Naive thymus-derived CD4-positive, alpha-beta T cell (primary cell): ENCODE measurements around the gene PGF. TPM values are rescaled to one million over a fixed set of nuclear protein-coding genes. Genes with fewer than 3 reads are reported as not detected.

ENCODE experiments used
- ATAC-seq: fragments of 150-1000 bp; cut with Tn5 transposase; 2 replicates; pipeline ENCODE4 v1.10.0; 2021; ENCODE audit warnings: mild to moderate bottlenecking, moderate library complexity
- CTCF ChIA-PET: fragments of 350-600 bp; sonication (Branson Sonifier 250); formaldehyde crosslinking; loops from one replicate; lab custom pipeline; 2021; ENCODE audit warnings: antibody characterized with exemption; lab: Charles Lee
- POLR2A ChIA-PET: fragments of 350-600 bp; sonication (Branson Sonifier 250); formaldehyde crosslinking; loops from one replicate; lab custom pipeline; 2021; ENCODE audit warnings: antibody characterized with exemption, inconsistent platforms; lab: Charles Lee
- DNase-seq, 9 donors: peaks; one replicate each; pipeline versions ENCODE4 v3.0.0 to v3.0.0-alpha.2; 2020 to 2022; ENCODE audit warnings: mixed read lengths in 1 of 9
- H3K27ac ChIP-seq: one replicate; pipeline ENCODE4 v1.7.0; 2013; ENCODE audit warnings: mild to moderate bottlenecking, low read depth, low read length, moderate library complexity
- H3K27me3 ChIP-seq, 2 donors: one replicate each; pipeline ENCODE4 v1.7.0; 2013; ENCODE audit warnings: low read length in 2 of 2, mild to moderate bottlenecking in 2 of 2, moderate library complexity in 2 of 2; ENCODE audit not compliant: control insufficient read depth in 2 of 2, insufficient read depth in 2 of 2
- H3K36me3 ChIP-seq, 3 experiments: 1 replicate in 2 of 3; 2 replicates in 1 of 3; pipeline ENCODE4 v1.7.0; 2013; ENCODE audit warnings: low read length in 3 of 3, mild to moderate bottlenecking in 3 of 3, moderate library complexity in 1 of 3; ENCODE audit not compliant: insufficient read depth in 3 of 3, control insufficient read depth in 2 of 3
- H3K4me1 ChIP-seq, 2 donors: one replicate each; pipeline ENCODE4 v1.7.0; 2013; ENCODE audit warnings: low read length in 2 of 2, mild to moderate bottlenecking in 2 of 2, moderate library complexity in 1 of 2; ENCODE audit not compliant: control insufficient read depth in 2 of 2, insufficient read depth in 2 of 2
- H3K4me3 ChIP-seq: 2 replicates; pipeline ENCODE4 v1.7.0; 2013; ENCODE audit warnings: mild to moderate bottlenecking, low read length
- H3K9me3 ChIP-seq, 3 experiments: 1 replicate in 2 of 3; 2 replicates in 1 of 3; pipeline ENCODE4 v1.7.0; 2013; ENCODE audit warnings: low read length in 3 of 3; ENCODE audit not compliant: control insufficient read depth in 2 of 3
- H3K27ac Mint-ChIP-seq, 9 donors: one replicate each; pipeline ENCODE4 v1.8.0; 2020 to 2022; ENCODE audit warnings: mixed read lengths in 9 of 9, mild to moderate bottlenecking in 8 of 9, moderate library complexity in 5 of 9, inconsistent platforms in 2 of 9
- H3K27me3 Mint-ChIP-seq, 5 donors: one replicate each; pipeline ENCODE4 v1.8.0; 2021 to 2022; ENCODE audit warnings: mixed read lengths in 5 of 5, mild to moderate bottlenecking in 1 of 5
- H3K36me3 Mint-ChIP-seq, 5 donors: one replicate each; pipeline ENCODE4 v1.8.0; 2020 to 2022; ENCODE audit warnings: mixed read lengths in 5 of 5, mild to moderate bottlenecking in 3 of 5, inconsistent platforms in 1 of 5
- H3K4me1 Mint-ChIP-seq, 7 donors: one replicate each; pipeline ENCODE4 v1.8.0; 2020 to 2022; ENCODE audit warnings: mixed read lengths in 7 of 7, mild to moderate bottlenecking in 3 of 7, inconsistent platforms in 1 of 7
- H3K4me3 Mint-ChIP-seq, 10 donors: one replicate each; pipeline ENCODE4 v1.8.0; 2020 to 2022; ENCODE audit warnings: mild to moderate bottlenecking in 10 of 10, mixed read lengths in 10 of 10, moderate library complexity in 6 of 10, inconsistent platforms in 2 of 10
- H3K9me3 Mint-ChIP-seq, 11 donors: one replicate each; pipeline ENCODE4 v1.8.0; 2020 to 2022; ENCODE audit warnings: mixed read lengths in 11 of 11, mild to moderate bottlenecking in 4 of 11, inconsistent platforms in 1 of 11, moderate library complexity in 1 of 11
- intact Hi-C, 2 donors: fragments of 100-400 bp; cut with micrococcal nuclease; formaldehyde crosslinking; loops; one replicate each; pipeline ENCODE4 v1.15.1; 2023
- polyA plus RNA-seq, 2 donors: library from polyadenylated mRNA; unstranded; fragments of 300-500 nt; fragmentation: Illumina TruSeq; gene quantifications; one replicate each; pipeline ENCODE4 v1.2.3, GENCODE V29; 2021
- total RNA-seq, 6 experiments: library from RNA in 5 of 6; stranded (reverse) in 5 of 6; gene quantifications; 1 replicate in 5 of 6; 2 replicates in 1 of 6; pipeline ENCODE4 v1.2.3 and lab custom pipeline; 2021 to 2026

Gene PGF
- total and polyA plus RNA-seq, 7 experiments from 2014 or later: 0.17 to 0.37 (median 0.22) TPM; not detected in 4

DNA sequence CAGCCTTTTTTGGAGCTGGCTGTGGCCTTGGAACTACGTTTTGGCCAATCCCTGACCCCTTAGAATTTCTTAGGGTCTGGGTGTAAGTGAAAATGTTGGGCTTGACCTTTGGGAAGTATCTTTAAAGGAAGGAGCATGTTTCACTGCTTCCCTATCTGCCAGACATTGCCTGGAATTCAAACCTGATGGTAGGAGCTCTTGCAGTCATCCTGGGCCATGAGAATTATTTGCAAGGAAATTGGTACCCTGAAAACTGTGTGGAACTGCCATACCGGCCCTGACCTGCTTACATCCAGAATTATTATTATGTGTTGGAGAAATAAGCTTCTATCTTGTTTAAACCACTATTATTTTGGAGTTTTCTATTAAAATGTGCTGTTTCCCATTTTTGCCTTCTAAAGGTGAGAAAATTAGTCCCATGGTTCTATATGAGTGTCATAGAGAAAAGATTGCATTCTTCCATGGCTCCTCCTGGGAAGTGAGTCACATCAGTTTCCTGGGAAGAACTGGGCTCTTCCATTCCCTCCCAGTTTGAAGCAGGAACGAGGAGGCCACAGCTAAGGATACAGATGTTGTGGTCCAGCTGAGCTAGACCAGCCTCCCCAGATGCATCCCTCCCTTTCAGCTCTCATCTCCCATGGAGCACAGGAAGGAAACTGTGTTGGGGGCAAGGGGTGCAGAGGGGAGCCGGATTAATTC is 9.5 kb upstream of the PGF start:
- no peaks in the 10 kb centered on the region for H3K36me3 ChIP-seq
- Mint-ChIP-seq H3K27ac (no peak overlapping the region), H3K9me3 (no peaks in the 10 kb centered on the region), H3K27me3 (peaks cover 0 to 24% (median 0%) of the 10 kb centered on the region in 5 donors), H3K4me3 (no peak overlapping the region), H3K4me1 (peaks cover 0 to 9% (median 0%) of the 10 kb centered on the region in 7 donors), H3K36me3 (no peaks in the 10 kb centered on the region)
- ChIA-PET POLR2A (no interaction called here), CTCF (interaction anchor here (0.7 to 1.0 kb wide), 3 partner anchors 14 to 104 kb away, joined by 3 read pairs; no protein-coding TSS in a partner anchor)
- ATAC-seq (no peak), DNase-seq (no peak)
- no peak overlapping the region for H3K4me3 ChIP-seq
- no peak overlapping the region for H3K27ac ChIP-seq
- no peaks in the 10 kb centered on the region for H3K9me3 ChIP-seq
- intact Hi-C loops: no loop called here
- H3K27me3 ChIP-seq: no peaks in the 10 kb centered on the region
- H3K4me1 ChIP-seq: no peaks in the 10 kb centered on the region

- CTCF ChIA-PET: no interaction called here
- Mint-ChIP-seq H3K4me1 (peaks cover 0 to 9% (median 0%) of the 10 kb centered on the region in 7 donors), H3K27ac (peak overlapping the region in 2 of 9 donors; percentile 2 to 28), H3K4me3 (no peak overlapping the region), H3K36me3 (no peaks in the 10 kb centered on the region), H3K27me3 (peaks cover 0 to 21% (median 0%) of the 10 kb centered on the region in 5 donors), H3K9me3 (no peaks in the 10 kb centered on the region)
- no peak for DNase-seq
- no peak overlapping the region for H3K27ac ChIP-seq
- H3K4me3 ChIP-seq: no peak overlapping the region
- POLR2A ChIA-PET: no interaction called here
- no peaks in the 10 kb centered on the region for H3K27me3 ChIP-seq
- H3K36me3 ChIP-seq: no peaks in the 10 kb centered on the region
- H3K4me1 ChIP-seq: no peaks in the 10 kb centered on the region
- no peaks in the 10 kb centered on the region for H3K9me3 ChIP-seq
- no peak for ATAC-seq
- intact Hi-C loops: no loop called here
These were observed 8.4 kb upstream of the PGF start for GRCh38 chr14:74963705-74964271.

- ATAC-seq (no peak), DNase-seq (no peak)
- no peaks in the 10 kb centered on the region for H3K36me3 ChIP-seq
- Mint-ChIP-seq H3K4me3 (no peak overlapping the region), H3K27me3 (peaks cover 0 to 20% (median 0%) of the 10 kb centered on the region in 5 donors), H3K4me1 (peaks cover 0 to 9% (median 0%) of the 10 kb centered on the region in 7 donors), H3K9me3 (no peaks in the 10 kb centered on the region), H3K36me3 (no peaks in the 10 kb centered on the region), H3K27ac (no peak overlapping the region)
- intact Hi-C loops: no loop called here
- H3K9me3 ChIP-seq: no peaks in the 10 kb centered on the region
- H3K27ac ChIP-seq: no peak overlapping the region
- H3K4me3 ChIP-seq: no peak overlapping the region
- no peaks in the 10 kb centered on the region for H3K4me1 ChIP-seq
- POLR2A ChIA-PET: no interaction called here
- no peaks in the 10 kb centered on the region for H3K27me3 ChIP-seq
- CTCF ChIA-PET: no interaction called here
These were observed 7.8 kb upstream of the PGF start for GRCh38 chr14:74963178-74963704.

DNA sequence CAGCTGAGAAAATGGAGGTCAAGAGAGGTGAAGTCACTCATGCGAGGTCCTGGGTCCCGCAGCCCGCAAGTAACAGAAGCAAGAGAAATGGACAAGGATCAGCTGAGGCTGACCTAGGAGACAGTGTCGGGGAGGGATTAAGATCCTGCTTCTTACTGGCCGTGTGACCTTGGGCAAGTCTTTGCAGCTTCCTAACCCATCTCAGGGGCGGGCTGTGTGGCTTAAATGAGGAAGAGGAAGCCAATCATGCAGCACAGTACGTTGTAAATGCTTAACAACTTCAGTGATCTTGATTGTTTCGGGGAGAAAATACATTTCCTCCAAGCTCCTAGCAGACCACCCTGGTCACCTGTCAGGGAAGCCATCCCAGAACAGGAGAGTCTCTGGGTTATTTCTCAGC is 7.1 kb upstream of the PGF start:
- Mint-ChIP-seq H3K27ac (no peak overlapping the region), H3K27me3 (peaks cover 0 to 17% (median 0%) of the 10 kb centered on the region in 5 donors)

DNA sequence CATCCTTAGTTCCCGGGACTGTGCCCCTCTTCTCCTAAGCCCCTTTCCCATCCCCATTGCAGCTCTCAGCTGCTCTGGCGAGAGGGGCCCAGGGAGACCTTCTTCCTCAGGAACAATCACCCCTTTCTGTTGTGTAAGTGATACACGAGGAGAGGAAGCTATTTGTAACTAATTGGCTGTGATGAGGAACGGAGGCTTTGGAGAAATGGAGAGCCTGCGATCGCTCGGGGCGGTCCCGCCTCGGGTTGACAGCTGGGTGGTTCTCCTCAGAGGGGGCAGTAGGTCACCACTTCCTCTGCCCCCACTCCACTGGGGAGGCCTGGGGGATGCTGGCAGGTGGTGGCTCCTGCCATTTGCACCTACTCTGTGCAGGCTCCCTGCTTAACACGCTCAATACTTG is 6.6 kb upstream of the PGF start:
- peaks cover 0 to 9% (median 0%) of the 10 kb centered on the region in 7 donors for H3K4me1 Mint-ChIP-seq
- peak; percentile 21 for ATAC-seq
- Histone ChIP-seq H3K9me3 (no peaks in the 10 kb centered on the region), H3K27me3 (no peaks in the 10 kb centered on the region), H3K36me3 (no peaks in the 10 kb centered on the region), H3K27ac (no peak overlapping the region), H3K4me1 (no peaks in the 10 kb centered on the region), H3K4me3 (no peak overlapping the region)
- no peaks in the 10 kb centered on the region for H3K9me3 Mint-ChIP-seq
- DNase-seq: no peak
- POLR2A ChIA-PET: no interaction called here
- H3K27ac Mint-ChIP-seq: no peak overlapping the region
- H3K27me3 Mint-ChIP-seq: peaks cover 0 to 18% (median 0%) of the 10 kb centered on the region in 5 donors
- intact Hi-C loops: no loop called here
- H3K36me3 Mint-ChIP-seq: no peaks in the 10 kb centered on the region
- CTCF ChIA-PET: no interaction called here
- no peak overlapping the region for H3K4me3 Mint-ChIP-seq

More for the DNA sequence above, 7.1 kb upstream of the PGF start:
- Histone ChIP-seq H3K36me3 (no peaks in the 10 kb centered on the region), H3K9me3 (no peaks in the 10 kb centered on the region), H3K27ac (no peak overlapping the region), H3K4me3 (no peak overlapping the region), H3K27me3 (no peaks in the 10 kb centered on the region), H3K4me1 (no peaks in the 10 kb centered on the region)
- peaks cover 0 to 9% (median 0%) of the 10 kb centered on the region in 7 donors for H3K4me1 Mint-ChIP-seq
- no peaks in the 10 kb centered on the region for H3K36me3 Mint-ChIP-seq
- no peaks in the 10 kb centered on the region for H3K9me3 Mint-ChIP-seq
- ChIA-PET CTCF (no interaction called here), POLR2A (no interaction called here)
- intact Hi-C loops: no loop called here
- DNase-seq: no peak
- peak; percentile 81 for ATAC-seq
- no peak overlapping the region for H3K4me3 Mint-ChIP-seq

- Mint-ChIP-seq H3K36me3 (no peaks in the 10 kb centered on the region), H3K4me3 (no peak overlapping the region), H3K4me1 (peaks cover 0 to 9% (median 2%) of the 10 kb centered on the region in 7 donors), H3K9me3 (no peaks in the 10 kb centered on the region), H3K27me3 (peaks cover 2 to 23% (median 3%) of the 10 kb centered on the region in 5 donors), H3K27ac (no peak overlapping the region)
- ChIA-PET CTCF (no interaction called here), POLR2A (no interaction called here)
- no peaks in the 10 kb centered on the region for H3K4me1 ChIP-seq
- ATAC-seq (no peak), DNase-seq (no peak)
- H3K9me3 ChIP-seq: no peaks in the 10 kb centered on the region
- no peaks in the 10 kb centered on the region for H3K27me3 ChIP-seq
- intact Hi-C loops: no loop called here
- H3K27ac ChIP-seq: no peak overlapping the region
- no peak overlapping the region for H3K4me3 ChIP-seq
- H3K36me3 ChIP-seq: no peaks in the 10 kb centered on the region
These were observed 6.0 kb upstream of the PGF start for GRCh38 chr14:74961238-74961911.
